Measurements from ENCODE around the gene BRD1.
"Not testable (repeated sequence)": the region's sequence is repeated elsewhere in the genome, so short reads cannot be mapped to it uniquely, and the experiment has no call there.

Gene BRD1

DNA sequence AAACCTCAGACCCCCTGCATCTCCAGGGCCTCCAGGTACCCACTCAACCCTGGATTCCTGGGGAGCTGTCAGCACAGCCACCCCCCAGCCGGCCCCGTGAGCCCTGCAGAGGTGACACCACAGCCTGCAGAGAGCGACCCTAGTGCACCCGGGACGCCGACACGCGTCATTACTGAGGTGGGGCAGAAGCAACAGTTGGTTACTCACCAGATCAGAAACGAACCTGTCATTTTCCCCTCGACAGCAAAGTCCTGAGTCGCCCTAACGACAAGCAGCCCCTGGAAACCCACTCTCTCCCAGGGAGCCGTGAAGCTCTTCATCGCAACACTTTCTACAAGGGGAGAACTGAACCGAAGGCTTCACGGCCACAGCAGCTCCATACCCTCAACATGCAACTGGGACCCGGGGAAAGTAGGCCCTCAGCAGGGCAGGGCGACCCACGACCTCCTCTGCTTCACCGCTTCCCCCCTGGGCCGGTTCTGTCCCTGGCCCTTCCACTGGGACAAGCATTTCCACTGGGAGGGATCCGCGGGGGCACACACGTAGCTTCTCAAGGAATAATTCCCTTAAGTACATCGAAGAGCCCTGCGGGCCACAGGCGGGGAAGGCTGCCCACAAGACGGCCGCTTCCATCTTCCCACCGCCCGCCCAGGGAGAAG is 1.6 kb downstream of the BRD1 start:
- no peak for DNase-seq

DNA sequence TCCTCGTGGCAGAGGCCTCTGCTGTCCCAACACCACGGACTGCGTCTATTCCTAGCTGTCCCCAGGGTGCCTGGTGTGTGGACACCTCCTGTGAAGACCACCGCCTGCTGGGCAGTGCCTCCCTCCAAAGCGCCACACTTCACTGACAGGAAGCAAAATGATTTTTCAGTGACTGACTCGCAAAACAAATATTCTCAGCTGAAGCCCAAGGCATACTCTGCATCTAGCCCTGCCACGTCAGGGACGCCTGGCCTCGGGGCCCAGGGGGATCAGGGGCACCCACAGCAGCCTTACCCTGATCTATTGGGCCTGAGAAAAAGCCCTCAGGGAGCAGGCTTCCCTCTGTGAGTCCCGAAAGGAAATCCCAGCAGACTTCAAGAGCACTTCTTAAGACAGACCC is 2.2 kb downstream of the BRD1 start:
- no peak for DNase-seq

DNA sequence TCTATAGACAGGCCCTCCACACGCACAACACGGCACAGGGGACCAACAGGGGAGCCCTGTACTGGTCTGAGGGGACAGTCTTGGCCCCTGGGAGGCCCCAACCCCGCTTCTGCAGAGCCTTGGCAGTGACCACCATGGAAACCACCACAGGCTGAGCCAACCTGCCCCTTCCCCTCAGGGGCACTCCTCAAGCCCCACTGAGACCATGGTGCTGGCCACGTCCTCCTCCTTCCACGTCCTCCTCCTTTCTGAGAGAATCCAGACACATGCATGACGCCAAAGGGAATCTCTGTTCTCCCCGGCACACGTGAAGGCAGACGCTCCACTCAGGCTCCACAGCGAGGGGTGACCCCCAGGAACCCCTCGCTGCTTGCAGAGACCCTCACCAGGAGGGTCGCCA is 2.7 kb downstream of the BRD1 start:
- no peak for DNase-seq

DNA sequence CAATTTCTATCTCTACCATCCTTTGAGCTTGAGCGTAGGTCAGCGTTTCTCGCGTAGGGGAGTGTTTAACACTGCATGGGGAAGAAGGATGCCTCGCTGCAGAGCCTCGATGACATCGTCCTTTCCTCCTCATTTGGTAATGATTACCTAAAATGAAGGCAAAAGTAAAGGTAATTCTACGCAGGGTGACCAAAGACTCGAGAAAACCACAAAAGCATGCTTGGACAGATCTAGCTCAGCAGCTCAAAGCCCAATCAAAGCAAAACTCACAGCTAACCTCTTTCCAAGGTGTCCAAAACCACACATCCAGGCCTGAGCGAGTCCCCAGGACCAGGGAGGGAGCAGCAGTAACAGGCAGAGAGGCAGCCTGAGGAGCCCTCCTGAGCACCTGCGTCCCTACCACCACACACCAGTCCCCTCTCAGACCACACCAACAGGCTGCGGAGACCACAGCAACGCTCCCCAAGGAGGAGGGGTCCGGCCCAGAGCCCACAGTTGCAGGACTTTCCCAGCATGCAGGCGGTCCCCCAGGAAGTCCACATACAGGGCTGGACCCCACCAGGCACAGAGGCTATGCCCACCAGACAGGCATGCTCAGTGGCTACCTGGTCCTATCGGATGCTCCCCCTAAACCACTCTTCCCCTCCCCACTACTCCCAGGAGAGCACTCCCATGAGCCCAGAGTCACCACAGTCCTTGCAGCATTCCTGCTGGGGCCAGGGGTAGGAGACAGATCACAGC is 3.3 kb downstream of the BRD1 start:
- DNase-seq = no peak

DNA sequence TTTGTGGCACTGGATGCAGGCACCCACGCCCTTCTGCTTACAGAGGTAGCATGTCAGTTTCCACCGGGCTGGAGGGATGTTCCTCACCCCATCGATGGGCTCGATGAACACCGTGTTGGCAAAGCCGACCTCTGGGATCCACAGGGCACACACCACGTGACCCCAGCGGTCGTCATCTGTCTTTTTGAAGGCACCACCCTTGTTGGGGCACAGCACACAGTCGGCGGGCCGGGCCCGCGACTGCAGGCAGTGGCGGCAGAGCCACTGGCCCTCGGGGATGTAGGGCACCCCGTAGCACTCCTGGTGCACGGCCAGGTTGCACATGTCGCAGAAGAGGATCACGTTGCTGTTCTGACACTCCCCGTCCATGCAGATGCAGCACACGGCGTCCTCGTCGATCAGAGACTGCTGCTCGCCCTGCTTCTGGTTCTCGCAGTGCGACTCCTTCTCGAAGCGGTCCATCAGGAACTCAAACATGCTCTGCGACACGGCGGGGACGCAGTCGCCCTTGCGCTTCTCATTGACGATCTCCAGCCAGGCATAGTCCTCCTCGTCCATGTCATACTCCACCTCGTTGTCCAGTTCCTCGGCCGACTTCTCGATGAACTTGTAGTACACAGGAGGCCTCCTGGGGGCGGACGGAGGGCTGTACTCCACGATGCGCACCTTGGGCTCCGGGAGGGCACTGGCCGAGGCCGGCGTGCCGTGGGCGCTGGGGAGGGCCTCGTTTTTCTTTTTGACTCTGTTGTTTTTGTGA is 4.2 kb downstream of the BRD1 start:
- DNase-seq = no peak

DNA sequence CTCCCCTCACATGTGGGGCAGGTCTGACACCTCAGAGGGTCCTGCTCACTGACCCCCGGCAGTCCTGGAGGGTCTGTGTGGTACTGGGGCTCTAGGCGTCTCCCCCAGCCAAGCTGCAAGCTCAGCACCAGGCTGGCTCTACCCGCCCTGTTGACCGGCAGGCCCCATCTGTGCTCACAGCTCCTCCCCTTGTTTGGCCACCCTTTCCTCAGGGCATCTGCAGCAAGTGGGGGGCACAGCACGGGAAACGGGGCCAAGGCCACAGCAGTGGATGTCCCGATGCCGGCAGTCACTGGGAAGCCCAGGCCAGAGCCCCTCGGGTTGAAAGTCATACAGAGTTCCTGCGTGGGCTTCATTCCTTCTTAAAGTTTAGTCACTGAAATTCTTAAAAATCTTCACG is 5.9 kb downstream of the BRD1 start:
- DNase-seq = not testable (repeated sequence)

DNA sequence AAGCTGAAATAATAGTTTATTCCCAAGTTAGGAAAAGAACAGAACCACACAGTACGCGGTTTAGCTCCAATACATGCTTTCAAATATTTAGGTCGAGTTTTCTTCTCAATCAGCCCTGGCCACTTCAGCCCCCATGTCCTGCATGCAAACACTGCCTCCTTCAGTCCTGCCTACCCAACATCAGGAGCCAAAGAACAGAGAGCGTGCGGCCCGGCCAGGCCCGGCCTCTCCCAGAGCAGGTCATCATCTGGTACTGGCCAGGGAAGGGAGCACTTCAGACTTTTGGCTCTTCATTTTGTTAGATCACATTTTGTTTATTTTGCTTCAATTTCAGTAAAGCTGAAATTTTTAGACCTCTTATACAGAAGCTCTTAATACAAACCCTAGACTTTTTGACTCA is 6.7 kb downstream of the BRD1 start:
- DNase-seq = no peak

DNA sequence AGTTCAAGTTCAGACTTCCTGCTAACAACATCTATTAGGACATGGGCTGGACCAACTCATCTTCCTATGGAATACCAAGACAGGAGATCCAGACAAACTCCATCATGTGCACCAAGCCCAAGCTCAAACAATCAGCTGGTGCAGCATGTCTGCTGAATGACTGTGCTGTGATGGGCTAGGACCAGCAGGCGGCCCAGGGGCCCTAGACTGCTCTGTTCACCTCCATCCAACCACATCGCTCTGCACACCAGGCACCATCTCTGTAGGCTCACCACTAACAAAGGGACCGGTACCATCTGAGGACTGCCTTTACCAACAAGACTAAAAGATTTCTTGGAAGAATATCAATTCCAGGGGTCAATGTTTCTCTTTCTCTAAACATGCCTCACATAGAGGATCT is 10.3 kb downstream of the BRD1 start:
- DNase-seq = no peak

DNA sequence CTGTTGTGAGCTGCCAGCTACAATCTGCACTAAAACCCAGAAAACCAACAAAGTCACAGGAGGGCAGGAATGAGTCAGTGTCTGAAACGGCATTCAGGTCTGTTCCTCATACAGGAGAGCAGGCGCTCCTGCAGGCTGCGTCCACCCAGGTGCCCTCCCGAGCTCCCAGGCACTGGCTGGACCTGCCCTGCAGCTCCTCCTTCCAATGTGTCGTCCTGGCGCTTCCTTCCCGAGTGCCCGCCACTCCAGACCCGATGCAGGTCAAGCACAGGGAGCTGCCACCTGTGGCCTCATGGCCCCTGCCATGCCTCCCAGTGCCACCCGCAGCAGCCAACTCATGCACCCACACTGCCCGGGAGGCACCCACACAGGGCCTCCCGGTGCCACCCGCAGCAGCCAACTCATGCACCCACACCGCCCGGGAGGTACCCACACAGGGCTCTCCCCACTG is 12.0 kb downstream of the BRD1 start:
- DNase-seq = no peak

DNA sequence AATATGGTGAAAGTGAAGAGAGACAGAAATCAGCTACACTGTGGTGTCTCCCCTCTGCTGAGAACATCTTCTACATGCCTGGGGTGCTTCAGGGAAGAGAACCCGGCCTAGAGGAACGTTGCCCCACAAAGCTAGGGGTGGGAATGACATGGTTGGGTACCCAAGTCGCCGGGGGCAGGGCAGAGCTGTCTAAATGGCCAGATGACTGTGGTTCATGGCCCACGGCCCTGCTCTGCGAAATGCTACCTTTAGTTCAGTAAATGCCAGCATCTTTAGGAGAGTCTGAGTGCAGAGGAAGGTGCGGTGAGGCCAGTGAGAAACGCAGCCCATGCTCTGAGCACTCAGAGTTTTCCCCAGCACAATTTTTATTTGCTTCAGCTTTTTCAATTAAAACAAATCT is 12.8 kb downstream of the BRD1 start:
- DNase-seq = no peak

DNA sequence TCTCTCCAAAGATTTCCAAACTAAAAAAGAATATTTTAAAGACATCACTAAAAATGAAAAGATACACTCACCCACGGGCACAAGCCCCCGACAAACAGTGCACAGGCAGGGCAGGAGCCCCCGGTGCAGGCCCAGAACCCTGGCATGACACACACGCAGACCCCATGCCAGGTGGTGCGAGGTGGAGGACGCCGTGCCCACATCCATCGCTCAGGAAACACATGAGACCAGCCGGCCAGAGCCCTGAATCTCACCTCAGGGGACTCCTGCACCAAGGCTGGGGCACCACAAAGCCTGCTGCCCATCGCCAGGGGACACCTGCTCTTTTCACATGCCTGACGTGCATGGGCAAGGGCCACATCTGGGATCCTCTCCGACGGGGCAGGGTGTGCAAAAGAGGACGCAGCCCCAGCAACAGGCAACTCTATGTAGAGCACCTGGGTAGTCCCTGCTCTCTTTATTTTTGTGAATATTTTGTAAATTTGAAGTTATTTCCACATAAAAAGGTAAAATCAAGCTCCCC is 13.4 kb downstream of the BRD1 start:
- no peak for DNase-seq

DNA sequence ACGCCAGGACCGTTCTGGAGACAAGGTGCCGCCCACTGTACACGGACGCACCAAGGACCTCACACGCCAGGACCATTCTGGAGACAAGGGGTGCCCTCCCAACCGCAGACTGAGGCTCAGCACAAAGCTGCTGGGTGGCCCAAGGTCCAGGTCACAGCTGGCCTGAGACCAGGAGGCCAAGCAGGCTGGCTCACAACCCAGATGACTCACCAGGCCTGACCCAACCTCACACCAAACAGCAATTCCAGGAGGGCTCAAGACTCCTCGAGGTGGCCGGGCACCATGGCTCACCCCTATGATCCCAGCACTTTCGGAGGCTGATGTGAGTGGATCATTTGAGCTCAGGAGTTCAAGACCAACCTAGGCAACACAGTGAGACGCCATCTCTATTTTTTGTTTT is 14.8 kb downstream of the BRD1 start:
- no peak for DNase-seq

DNA sequence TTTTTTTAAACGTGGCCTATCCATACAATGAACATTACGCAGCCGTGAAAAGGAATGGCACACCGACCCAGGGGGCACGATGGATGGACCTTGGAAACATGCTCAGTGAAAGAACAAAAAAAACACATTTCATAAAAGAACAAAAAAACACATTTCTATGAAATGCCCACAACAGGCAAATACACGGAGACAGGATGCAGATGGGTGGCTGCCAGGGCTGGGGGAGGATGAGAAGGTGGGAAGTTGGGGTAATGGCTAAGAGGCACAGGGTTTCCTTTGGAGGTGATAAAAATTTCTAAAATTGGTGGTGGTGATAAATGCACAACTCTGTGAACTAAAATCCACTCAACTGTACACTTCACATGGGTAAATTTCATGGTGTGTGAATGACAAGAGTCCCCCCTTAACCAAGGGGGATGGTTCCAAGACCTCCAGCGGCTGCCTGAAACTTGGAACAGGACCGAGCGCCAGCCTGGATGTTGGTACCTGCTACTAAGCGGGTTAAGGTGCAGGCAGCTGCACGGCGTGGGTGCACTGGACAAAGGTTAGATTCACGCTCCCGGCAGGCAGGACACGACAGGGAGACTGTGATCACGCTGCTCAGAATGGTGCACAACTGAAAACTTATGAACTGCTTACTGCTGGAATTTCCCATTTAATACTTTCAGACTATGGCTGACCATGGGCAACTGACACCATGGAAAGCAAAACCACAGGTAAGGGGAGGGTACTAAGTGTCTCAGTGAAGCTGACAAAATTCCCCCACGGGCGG is 16.5 kb downstream of the BRD1 start:
- DNase-seq = no peak

DNA sequence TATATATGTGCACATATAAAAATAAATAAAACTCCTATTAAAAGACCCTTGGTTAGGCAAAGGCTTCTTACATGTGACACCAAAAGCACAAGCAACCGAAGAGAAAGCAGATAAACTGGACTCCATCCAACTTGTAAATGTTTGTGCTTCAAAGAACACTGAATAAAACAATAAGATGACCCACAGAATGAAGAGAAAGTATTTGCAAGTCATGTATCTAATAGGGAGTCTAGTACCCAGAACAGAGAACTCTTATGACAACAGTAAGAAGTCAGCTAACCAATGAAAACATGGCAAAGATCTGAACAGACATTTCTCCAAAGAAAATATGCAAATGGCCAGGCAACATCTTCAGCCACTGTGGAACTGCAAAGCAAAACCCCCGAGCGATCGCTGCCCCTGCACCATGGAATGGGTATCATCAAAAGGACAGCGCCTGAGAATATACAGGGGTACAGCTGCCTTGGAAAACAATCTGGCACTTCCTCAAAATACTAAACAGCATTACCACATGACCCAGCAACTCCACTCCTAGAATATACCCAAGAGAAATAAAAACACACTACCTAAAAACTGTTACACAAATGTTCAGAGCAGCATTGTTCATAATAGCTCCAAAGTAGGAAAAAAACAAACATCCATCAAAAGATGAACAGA is 17.2 kb downstream of the BRD1 start:
- DNase-seq = no peak

DNA sequence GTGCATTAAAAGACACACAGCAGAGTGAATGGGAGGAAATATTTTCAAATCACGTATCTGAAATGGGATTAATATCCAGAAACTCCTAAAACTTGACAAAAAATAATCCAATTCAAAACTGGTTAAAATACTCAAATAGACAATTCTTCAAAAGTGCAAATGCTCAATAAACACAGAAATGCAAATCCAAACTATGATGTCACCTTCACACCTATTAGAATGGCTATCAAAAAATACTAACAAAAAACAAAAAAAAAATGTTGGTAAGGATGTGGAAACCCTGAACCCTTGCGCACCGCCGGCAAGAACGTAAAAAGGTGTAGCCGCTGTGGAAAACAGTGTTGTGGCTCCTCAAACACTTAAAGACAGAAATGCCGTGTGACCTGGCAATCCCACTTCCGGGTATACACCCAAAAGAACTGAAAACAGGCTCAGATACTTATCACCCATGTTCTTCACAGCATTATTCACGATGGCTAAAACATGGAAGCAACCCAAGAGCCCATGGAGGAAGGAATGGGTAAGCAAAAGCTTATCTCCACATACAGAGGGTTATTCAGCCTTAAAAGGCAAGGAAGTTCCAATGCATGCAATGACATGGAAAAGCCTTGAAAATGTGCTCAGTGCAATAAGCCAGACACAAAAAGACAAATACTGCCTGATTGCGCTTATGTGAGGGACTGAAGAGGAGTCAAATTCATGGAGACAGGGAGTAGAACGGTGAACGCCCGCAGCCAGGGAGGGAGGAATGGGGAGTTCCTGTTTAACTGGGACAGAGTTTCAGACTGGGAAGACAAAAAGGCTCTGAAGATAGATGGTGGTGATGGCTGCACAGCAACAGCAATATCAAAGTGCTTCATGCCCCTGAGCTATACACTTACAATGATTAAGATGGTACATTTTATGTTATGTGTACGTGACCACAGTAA is 19.6 kb downstream of the BRD1 start:
- DNase-seq = no peak

DNA sequence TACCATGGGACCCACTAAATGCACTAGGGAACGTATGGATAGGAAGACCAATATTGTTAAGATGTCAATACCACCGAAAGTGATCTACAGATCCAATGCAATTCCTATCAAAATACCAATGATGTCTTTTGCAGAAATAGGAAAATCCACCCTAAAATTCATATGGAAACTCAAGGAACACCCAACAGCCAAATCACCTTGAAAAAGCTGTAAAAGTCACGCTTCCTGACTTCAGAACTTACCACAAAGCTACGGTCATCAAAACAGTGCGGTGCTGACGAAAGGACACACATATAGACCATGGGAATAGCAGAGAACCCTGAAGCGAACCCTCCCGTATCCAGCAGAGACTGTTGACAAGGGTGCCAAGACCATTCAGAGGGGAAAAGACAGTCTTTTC is 20.5 kb downstream of the BRD1 start:
- DNase-seq = no peak

DNA sequence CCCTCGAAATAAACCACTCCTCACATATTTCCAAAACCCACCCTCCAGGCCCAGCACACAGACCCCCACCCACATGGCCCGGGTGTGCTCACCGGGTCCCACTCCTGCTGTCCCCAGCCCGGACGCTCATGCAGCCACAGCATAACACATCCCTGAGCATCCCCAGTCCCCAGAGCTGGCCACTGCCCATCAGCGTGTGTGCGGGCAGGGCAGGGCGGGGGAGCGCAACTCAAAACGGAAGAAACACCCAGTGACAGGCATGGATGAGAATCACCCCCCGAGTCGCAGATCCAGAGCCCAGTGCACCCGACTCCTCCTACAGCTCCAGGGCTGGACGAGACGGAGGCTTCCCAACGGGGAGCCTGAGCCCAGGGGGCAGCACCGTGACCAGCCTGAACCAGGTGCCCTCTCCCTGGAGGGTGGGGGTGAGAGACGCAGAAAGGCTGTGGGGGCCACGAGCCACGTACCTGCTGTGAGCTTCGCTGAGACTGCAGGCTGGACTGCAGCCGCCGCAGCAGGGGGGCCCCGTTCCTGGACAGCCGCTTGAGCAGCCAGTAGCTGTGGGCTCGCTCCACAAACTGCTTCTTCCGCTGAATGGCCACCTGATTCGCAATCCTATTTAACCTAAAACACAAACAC is 23.8 kb downstream of the BRD1 start:
- no peak for DNase-seq

DNA sequence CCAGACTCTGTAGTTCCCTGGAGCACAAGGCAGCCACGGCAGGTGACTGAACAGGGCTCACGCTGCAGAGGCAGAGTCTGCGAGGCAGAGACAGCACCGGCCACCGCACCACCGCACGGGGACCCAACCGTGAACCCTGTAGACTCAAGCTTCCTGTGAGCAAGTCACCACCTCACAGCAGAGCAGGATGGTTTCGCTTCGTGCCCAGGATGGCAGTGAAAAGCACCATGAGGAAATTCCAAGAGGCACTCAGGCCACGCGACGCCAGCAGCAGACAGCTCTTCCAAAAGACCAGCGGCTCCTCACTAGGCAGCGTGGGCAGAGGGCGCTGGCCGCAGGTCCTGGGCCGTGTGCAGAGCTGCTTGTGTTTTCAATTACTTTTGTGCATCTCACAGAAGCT is 24.5 kb downstream of the BRD1 start:
- no peak for DNase-seq

DNA sequence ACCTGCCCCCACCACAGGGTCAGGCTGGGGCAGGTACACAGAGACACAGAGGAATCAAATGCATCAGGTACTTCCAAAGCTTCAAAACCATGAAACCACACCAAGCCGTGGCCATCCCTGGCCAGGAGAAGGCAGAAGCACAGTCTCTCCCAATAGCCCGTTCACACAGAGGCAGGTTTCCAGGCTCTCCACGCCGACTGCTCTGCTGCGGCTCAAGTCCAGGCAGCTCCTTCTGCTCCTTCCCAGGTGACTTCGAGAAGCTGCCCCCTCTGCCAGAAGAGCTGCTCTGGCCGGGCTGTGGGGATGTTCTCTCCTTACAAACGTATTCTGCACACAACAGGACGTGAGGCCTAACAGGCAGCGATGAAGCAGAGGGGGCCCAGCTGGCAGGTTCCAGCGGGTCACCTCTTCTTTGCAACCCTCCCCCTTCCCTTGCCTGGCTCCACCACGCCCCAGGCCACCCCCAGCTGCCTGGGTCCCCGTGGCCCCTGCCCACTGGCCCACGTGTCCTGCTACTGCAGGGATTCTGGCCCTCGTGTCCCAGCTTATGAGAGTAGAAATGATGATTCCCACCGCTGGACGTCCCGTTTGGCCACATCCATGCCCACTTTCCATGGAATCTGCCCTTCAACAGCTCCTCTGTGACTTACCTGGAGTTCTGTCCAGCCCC is 26.1 kb downstream of the BRD1 start:
- DNase-seq = no peak

All from NCI-H1694 (cell line).